GM12891 (cell line): Measurements from ENCODE around the gene RALGAPA2.

Source experiments
- POLR2A ChIP-seq: IDR thresholded peaks from 2 replicates; pipeline ENCODE4 v1.6.1; 2011; ENCODE audit warnings: low read depth, low read length, control low read depth
- POLR2AphosphoS5 ChIP-seq: IDR thresholded peaks from 2 replicates; pipeline ENCODE4 v1.6.1; 2011; ENCODE audit warnings: low read depth, low read length, control low read depth

DNA sequence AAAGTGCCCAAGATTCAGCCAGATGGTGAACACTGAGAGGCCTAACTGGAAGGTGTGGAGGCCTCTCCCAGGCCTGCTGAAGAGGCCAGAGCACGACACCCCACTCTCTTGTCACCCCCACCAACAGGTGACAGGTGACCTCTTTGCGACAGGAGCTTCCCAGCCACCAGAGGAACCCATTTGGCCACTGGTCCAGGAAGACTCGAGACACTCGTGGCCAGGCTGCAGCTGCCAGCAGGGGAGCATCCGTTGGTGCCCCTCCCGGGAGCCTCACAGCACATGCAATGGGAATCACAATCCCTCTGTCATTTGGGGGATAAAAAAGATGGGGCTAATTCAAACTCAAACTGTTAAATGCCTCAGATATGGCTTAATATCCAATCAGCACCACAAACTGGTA is 181.2 kb downstream of the RALGAPA2 start:
- no peak for TF ChIP-seq POLR2A
- no peak for TF ChIP-seq POLR2AphosphoS5
